B cell (primary cell): ENCODE data around the gene ZNF22.

Experiments
- CTCF ChIP-seq: fragments of 200-600 bp; IDR thresholded peaks from one replicate; pipeline ENCODE4 v1.8.0; 2022; ENCODE audit warnings: antibody characterized with exemption, mild to moderate bottlenecking
- EZH2 ChIP-seq: IDR thresholded peaks from 2 replicates; pipeline ENCODE4 v1.6.1; 2012; ENCODE audit warnings: borderline replicate concordance, low read depth, mild to moderate bottlenecking, moderate library complexity, low read length; ENCODE audit not compliant: insufficient read depth, poor library complexity, severe bottlenecking

DNA sequence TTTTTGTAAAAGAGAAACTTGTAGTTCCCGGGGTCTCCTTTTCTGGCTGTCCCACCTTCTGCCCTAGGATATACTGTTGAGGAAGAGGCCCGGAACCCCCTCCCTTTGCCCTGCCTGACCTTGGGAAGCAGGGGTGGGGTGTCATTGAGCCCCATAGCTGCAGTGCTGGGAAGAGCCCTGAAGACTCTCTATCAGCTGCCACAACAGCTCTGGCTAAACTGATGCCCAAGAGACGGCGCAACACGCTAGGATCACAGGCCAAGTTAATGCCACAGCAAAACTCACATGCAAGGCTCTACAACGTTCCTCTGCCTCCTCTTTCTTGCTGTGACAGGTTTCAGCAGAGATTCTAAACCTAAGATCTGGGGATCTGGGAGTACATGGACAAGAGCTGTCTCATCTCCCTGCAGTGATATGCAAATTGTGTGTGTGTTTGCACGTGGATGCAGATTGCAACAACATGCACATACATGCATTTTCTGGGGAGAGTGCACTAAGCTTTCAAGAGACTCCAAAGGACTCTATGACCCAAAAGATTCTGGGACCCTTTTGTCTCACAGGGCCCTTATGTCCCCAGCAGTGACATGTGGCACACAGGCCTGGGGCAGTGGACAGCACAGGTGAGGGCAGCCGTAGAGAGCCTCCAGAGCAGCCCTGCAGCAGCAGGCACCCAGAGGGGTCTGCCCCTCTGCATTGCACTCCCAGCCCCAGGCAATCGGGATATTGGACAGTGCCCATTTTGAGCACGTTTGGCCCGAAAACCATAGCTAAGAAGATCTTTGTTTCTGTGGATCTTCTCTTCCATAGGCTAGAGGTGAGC is 38.6 kb upstream of the ZNF22 start:
- no peak for TF ChIP-seq EZH2
- no peak for TF ChIP-seq CTCF
